GM21367 (cell line): ENCODE measurements around the gene SYT12.
A peak's percentile ranks its signal among the peaks of the same experiment; 100 is the strongest.

Experiments used
- ATAC-seq: cut with Tn5 transposase; IDR thresholded peaks from one replicate; pipeline ENCODE4 v1.9.1; 2021; ENCODE audit not compliant: unreplicated experiment

Gene SYT12

DNA sequence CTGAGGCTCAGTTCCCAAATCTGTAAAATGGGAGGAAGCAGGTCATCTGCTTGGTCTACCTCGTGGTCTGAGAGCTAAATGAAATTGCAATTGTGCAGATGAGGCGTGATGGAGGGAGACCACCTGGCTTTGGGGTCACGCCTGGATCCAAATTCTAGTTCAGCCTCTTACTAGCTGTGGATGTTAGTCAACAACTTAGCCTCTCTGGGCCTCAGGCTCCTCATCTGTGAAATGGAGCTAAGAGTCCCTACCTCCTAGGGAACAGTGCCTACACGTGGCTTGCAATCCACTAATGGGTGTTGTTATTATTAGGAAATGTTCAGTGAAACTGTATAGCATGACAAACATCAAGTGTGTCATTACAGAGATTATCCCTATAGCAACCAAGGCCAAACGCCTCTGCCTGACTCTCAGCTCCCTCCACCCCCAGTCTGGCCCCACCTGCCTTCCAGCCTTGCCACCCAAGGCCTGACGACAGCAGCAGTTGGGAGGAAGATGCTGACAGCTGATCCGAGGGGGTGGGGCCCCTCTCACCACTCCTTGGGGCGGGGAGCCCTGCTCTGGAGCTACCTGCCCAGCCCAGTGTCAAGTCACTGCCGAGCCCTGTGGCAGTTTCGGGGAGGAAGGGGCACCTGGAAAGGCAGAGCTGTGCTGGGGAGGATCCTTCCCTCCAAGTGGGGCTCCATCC lies 32.0 kb downstream of the SYT12 start:
- no peak for ATAC-seq

GRCh38 chr11:67055812-67056211 lies 32.9 kb downstream of the SYT12 start:
- no peak for ATAC-seq

- no peak for ATAC-seq
These were observed 33.6 kb downstream of the SYT12 start, which contains the start of gene RHOD for GRCh38 chr11:67056267-67057204. RHOD (plus strand) TSS chr11:67056847; CDS start chr11:67056903, 56 bp downstream.

- ATAC-seq, result no peak
These were observed 34.3 kb downstream of the SYT12 start for GRCh38 chr11:67057205-67057672.

- ATAC-seq, result no peak
These were observed 35.6 kb downstream of the SYT12 start for GRCh38 chr11:67058506-67058905.

GRCh38 chr11:67059671-67060070 lies 36.7 kb downstream of the SYT12 start:
- ATAC-seq, result no peak

DNA sequence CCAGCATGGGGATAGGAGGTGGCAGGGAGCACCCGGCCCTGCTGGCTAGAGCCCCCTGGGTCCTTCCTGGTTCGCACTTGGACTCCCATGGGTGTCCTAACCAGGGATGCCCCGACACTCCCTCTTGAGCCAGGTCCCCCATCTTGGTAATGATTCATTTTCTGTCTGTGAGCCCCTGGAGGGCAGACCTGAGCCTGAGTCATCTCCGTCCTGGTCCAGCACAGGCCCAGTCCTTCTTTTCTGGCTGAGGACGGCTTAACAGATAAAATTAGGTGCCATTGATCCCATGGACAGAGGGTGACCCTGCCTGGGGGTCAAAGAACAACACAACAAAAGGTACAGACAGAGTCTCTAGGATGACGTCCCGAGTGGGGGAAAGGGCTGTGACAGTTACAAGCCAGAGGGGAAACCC lies 37.2 kb downstream of the SYT12 start:
- ATAC-seq, result no peak

GRCh38 chr11:67062526-67063373 lies 39.8 kb downstream of the SYT12 start:
- ATAC-seq, result no peak

DNA sequence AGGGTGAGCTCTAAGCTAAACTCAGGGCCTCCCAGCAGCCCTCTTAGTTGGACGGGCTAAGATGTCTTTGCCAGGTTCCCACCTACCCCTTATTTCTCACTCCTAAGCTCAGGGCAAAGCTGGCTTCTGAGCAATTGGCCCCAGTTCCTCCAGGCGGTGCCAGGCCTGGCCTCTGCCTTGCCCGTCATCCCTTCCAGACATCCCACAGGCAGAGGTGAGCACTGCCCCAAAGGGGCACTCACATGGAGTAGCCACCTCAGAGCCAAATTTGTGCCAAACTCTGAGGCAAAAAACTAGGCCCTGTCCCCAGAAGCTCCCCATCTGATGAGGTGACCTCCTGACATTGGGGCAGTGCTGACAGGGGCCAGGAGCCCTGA lies 43.4 kb downstream of the SYT12 start:
- ATAC-seq, result no peak

GRCh38 chr11:67071420-67072284 lies 48.7 kb downstream of the SYT12 start:
- ATAC-seq, result peak; percentile 49

DNA sequence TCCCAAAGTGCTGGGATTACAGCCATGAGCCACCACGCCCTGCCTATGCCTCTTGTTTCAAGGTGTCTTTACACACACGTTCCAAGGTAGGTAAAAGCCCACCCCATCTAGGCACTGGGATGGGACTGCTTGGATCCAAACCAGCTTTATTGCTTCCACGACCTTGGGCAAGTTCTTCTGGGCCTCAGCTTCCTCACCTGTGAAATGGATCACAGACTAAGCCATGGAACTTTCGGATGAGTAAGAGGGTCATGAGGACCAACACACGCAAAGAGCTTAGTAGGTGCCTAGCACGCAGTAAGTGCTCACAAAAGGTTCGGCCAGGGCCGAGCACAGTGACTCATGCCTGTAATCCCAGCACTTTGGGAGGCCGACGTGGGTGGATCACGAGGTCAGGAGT lies 49.4 kb downstream of the SYT12 start:
- no peak for ATAC-seq

DNA sequence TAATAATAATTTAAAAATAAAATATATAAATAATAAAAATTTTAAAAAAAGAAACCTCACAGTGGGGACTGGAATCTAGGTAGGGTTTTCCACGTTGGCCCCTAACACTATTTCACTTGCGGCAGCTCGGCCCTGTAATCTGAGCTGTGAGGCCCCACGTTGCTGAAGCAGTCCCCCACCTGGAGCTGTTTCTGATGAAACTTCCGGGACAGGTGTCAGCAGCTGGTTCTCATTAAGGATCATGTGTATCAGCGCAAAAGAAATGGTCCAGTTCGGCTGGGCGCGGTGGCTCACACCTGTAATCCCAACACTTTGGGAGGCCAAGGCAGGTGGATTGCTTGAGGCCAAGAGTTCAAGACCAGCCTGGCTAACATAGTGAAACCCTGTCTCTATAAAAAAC lies 51.0 kb downstream of the SYT12 start:
- no peak for ATAC-seq

DNA sequence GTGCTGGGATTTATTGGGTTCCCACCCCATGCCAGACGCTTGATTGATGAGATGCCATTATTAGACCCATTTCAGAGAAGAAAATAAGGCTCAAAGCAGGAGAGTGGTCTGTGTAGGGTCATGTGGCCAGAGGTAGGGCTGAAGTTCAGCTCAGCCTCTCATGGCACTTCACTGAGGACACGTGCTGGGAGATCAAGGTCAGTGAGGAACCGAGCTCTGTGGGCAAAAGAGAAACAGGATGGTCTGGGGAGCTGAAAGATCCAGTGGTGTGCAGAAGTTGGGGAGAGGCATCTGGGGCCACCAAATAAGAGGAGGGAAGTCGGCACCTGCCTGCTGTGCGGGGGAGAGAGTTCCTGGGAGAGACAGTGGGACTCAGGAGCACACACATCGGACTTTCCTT lies 53.3 kb downstream of the SYT12 start:
- no peak for ATAC-seq

DNA sequence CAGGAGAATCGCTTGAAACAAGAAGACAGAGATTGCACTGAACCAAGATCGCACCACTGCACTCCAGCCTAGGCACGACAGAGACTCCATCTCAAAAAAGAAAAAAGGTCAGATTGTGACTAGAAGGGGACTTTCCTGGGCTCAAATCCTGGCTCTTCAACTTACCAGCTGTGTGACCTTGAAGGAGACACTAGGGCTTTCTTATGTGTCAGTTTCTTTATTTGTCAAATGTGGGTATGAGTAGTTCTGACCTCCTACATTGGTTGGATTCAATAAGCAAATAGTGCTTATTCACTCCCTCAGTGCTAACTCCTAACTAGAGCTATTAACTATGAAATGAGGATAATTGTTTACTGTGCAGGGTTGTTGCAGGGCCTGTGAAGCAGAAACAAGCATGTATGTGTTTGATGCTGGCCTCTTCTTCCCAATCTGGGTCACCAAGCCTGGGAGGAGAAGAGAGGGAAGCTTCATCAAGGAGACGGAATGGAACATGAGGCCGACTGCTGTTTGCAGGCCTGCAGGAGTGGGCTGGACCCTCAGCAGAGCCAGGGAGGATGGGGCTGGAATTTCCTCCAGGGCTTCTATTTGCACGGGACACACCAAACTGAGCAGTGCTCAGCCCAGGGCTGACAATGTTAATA lies 56.3 kb downstream of the SYT12 start:
- no peak for ATAC-seq

DNA sequence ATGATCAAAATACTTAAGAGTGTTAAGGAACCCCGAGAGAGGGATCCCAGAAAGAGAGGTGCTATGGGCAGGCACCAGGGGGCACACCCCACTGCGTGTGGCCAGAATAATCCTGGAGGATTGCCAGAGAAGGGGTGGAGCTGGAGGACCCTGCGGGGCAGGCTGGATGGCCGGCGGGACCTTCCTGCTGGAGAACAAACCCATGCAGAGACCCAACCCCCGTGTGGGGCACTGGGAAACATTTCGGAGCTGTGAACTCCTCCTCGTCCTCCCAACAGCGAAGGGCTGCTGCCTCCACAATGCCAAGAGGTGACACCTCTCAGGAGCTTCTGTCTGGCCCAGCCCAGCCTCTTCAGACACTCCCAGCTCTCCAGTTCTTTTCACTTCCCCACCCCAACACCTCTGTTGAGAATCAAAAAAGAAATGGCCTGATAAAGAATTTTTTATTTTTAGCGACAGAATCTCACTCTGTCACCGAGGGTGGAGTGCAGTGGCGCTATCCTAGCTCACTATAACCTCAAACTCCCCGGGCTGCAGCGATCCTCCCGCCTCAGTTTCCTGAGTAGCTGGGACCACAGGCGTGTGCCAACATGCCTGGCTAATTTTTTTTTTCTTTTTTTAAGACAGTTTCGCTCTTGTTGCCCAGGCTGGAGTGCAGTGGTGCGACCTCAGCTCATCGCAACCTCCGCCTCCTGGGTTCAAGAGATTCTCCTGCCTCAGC lies 59.3 kb downstream of the SYT12 start:
- ATAC-seq, result no peak

DNA sequence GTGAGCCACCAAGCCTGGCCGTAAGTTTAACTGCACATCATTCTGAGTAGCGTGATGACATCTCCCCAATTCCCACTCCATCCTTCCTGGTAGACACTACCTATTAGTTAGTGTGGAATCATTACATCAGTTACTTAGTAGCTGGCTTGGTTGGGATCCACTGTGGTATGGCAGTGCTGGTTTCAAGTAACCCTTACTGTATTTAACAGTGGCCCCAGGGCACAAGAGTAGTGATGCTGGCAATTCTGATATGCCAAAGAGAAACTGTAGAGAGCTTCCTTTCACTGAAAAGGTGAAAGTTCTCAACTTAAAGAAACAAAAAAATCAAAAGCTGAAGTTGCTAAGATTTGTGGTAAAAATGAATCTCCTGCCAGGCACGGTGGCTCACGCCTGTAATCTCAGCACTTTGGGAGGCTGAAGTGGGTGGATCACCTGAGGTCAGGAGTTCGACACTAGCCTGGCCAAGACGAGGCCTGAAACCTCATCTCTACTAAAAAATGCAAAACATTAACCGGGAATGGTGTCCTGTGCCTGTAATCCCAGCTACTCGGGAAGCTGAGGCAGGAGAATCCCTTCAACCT lies 60.9 kb downstream of the SYT12 start:
- ATAC-seq, result no peak

DNA sequence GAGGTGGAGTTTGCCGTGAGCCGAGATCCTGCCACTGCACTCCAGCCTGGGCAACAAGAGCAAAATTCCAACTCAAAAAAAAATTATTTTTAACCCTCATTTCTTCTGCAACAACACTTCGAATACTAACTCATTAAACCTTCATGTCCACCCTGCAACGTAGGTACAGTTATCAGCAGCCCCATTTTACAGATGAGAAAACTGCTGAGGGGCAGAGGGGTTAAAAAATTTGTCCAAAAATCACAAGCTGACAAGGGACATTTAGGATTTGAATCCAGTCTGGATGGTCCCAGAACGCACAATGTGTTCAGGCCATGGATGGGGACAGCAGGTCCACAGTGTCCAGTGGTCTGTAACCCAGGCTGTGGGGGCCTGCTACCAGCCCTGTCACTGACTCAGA lies 62.7 kb downstream of the SYT12 start:
- no peak for ATAC-seq

GRCh38 chr11:67090717-67091116 lies 67.8 kb downstream of the SYT12 start:
- ATAC-seq, result no peak

DNA sequence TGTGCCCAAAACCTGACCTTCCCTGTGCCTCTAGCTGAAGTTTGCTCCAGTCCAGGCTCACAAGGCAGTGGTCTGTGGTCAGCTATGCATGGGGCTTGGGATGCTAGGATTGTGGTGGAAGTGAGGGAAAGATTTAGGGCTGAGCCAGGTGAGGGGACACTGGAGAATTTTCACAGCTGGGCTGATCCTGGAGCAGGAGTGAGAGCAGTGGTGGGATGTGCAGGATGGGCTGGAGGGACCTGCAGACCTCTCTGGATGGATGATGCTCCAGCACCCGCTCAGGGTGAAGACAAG lies 72.2 kb downstream of the SYT12 start:
- ATAC-seq, result no peak
